Gastrocnemius medialis (tissue), 4 donors: ENCODE data around the gene TDRD12. TPM values are rescaled to one million over a fixed set of nuclear protein-coding genes. Genes with fewer than 3 reads are reported as not detected.

Experiments used
- ATAC-seq, 2 donors: fragments of 150-250 bp; one replicate each; pipeline ENCODE4 v1.9.1; 2016
- DNase-seq, 2 donors: peaks; one replicate each; pipeline ENCODE4 v3.0.0-alpha.2; 2019
- H3K27ac ChIP-seq, 4 donors: fragments of 200-600 bp; sonication (generic); 1 replicate in 1 of 4; 2 replicates in 3 of 4; pipeline ENCODE4 v1.5.1; 2016 to 2018; ENCODE audit warnings: mild to moderate bottlenecking in 2 of 4, moderate library complexity in 1 of 4
- H3K27me3 ChIP-seq, 3 donors: fragments of 200-600 bp; sonication (generic) in 2 of 3; 1 replicate in 1 of 3; 2 replicates in 2 of 3; pipeline versions ENCODE4 v1.5.1 to v1.6.0; 2016 to 2019; ENCODE audit warnings: mild to moderate bottlenecking in 1 of 3, moderate library complexity in 1 of 3
- H3K36me3 ChIP-seq, 2 donors: fragments of 200-600 bp; sonication (generic) in 1 of 2; one replicate each; pipeline ENCODE4 v1.5.1; 2017 to 2018
- H3K4me1 ChIP-seq, 2 donors: fragments of 200-600 bp; sonication (generic) in 1 of 2; one replicate each; pipeline ENCODE4 v1.5.1; 2016 to 2017; ENCODE audit warnings: mild to moderate bottlenecking in 2 of 2
- H3K4me3 ChIP-seq, 4 donors: fragments of 200-600 bp; sonication (generic) in 3 of 4; 1 replicate in 1 of 4; 2 replicates in 3 of 4; pipeline ENCODE4 v1.5.1; 2016 to 2019; ENCODE audit warnings: mild to moderate bottlenecking in 2 of 4
- H3K9me3 ChIP-seq, 3 donors: fragments of 200-600 bp; sonication (generic) in 2 of 3; 1 replicate in 1 of 3; 2 replicates in 2 of 3; pipeline ENCODE4 v1.5.1; 2016 to 2019
- POLR2A ChIP-seq, 2 donors: fragments of 450-650 bp; IDR thresholded peaks; one replicate each; pipeline ENCODE4 v1.6.1; 2017; ENCODE audit warnings: antibody characterized with exemption in 2 of 2, mild to moderate bottlenecking in 2 of 2, moderate library complexity in 2 of 2
- in situ Hi-C, 4 donors: fragments of 200-750 bp; cut with MboI; loops; one replicate each; pipeline versions ENCODE4 v1.15.0 to v1.8.0; 2017; ENCODE audit warnings: low sequenced_read_pairs in 4 of 4
- intact Hi-C: fragments of 100-400 bp; cut with DNase I; formaldehyde crosslinking; loops from one replicate; pipeline ENCODE4 v1.15.1; 2023; ENCODE audit warnings: low total_unique reads
- total RNA-seq, 4 donors: library from RNA; depleted of rRNA; stranded (reverse); fragments of >200 nt; gene quantifications; one replicate each; pipeline versions ENCODE4 v1.1.0 to v1.2.3, GENCODE V29; 2016
- TF ChIP-seq, protein P1 (sequence below), 5 experiments: fragments of 450-650 bp in 3 of 5; fragments of 200-600 bp in 2 of 5; sonication (generic) in 2 of 5; IDR thresholded peaks in 4 of 5; conservative IDR thresholded peaks in 1 of 5; 1 replicate in 4 of 5; 2 replicates in 1 of 5; pipeline ENCODE4 v1.5.1; 2016 to 2019; ENCODE audit warnings: antibody characterized with exemption in 5 of 5, mild to moderate bottlenecking in 3 of 5, moderate library complexity in 3 of 5

Gene TDRD12
- total RNA-seq, 4 donors from 2014 or later = 0.10 to 1.0 (median 0.37) TPM

DNA sequence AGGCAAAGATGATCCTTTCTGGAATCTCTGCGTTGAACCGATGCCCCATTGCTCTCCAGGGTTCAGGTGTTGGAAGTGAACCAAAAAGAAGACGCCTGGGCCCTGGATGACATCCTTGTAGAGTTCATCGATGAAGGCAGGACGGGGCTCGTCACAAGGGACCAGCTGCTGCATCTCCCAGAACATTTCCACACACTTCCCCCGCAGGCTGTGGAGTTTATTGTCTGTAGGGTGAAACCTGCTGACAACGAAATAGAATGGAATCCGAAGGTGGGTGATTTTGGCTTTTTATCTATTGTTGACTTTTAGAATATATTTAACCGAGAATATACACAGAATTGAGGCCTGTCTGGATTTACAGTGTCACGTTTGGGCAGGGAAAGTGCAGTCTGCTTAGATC lies 91.6 kb downstream of the TDRD12 start:
- no peak overlapping the region for H3K4me3 ChIP-seq
- ATAC-seq (no peak), DNase-seq (no peak)
- intact Hi-C loops = no loop called here
- no peaks in the 10 kb centered on the region for H3K36me3 ChIP-seq
- no peaks in the 10 kb centered on the region for H3K4me1 ChIP-seq
- TF ChIP-seq POLR2A (IDR thresholded peaks at IDR 0.05) = no peak
- TF ChIP-seq, protein P1, sequence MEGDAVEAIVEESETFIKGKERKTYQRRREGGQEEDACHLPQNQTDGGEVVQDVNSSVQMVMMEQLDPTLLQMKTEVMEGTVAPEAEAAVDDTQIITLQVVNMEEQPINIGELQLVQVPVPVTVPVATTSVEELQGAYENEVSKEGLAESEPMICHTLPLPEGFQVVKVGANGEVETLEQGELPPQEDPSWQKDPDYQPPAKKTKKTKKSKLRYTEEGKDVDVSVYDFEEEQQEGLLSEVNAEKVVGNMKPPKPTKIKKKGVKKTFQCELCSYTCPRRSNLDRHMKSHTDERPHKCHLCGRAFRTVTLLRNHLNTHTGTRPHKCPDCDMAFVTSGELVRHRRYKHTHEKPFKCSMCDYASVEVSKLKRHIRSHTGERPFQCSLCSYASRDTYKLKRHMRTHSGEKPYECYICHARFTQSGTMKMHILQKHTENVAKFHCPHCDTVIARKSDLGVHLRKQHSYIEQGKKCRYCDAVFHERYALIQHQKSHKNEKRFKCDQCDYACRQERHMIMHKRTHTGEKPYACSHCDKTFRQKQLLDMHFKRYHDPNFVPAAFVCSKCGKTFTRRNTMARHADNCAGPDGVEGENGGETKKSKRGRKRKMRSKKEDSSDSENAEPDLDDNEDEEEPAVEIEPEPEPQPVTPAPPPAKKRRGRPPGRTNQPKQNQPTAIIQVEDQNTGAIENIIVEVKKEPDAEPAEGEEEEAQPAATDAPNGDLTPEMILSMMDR (IDR thresholded peaks at IDR 0.05 in 4 of 5, conservative IDR thresholded peaks at IDR 0.05 in 1 of 5) = no peak
- peaks cover 0 to 3% (median 0%) of the 10 kb centered on the region in 3 donors for H3K27me3 ChIP-seq
- H3K9me3 ChIP-seq = no peaks in the 10 kb centered on the region
- in situ Hi-C loops = no loop called here
- no peak overlapping the region for H3K27ac ChIP-seq

DNA sequence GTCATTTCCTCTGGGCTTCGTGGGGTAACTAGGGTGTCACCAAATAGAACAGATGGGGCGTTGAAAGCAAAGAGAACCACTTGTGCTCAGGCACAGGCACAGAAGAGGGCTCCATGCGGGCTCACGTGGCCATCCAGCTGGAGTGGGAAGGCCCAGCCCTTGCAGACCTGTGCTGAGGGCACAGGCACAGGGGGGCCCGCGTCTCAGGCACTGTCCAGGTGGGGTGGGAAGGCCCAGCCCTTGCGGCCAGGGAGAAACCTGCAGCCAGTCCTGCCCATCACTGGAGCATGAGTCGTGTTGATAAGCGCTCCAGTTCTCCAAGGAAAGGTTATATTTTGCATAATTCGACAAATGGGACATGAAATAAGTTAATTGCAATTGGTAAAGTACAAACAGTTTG lies 92.5 kb downstream of the TDRD12 start:
- in situ Hi-C loops (no loop called here), intact Hi-C loops (no loop called here)
- TF ChIP-seq, protein P1 (IDR thresholded peaks at IDR 0.05 in 4 of 5, conservative IDR thresholded peaks at IDR 0.05 in 1 of 5) = no peak
- TF ChIP-seq POLR2A (IDR thresholded peaks at IDR 0.05) = no peak
- Histone ChIP-seq H3K4me1 (no peaks in the 10 kb centered on the region), H3K36me3 (no peaks in the 10 kb centered on the region), H3K4me3 (no peak overlapping the region), H3K27ac (no peak overlapping the region), H3K27me3 (peaks cover 0 to 3% (median 0%) of the 10 kb centered on the region in 3 donors), H3K9me3 (no peaks in the 10 kb centered on the region)
- DNase-seq (no peak), ATAC-seq (no peak)

DNA sequence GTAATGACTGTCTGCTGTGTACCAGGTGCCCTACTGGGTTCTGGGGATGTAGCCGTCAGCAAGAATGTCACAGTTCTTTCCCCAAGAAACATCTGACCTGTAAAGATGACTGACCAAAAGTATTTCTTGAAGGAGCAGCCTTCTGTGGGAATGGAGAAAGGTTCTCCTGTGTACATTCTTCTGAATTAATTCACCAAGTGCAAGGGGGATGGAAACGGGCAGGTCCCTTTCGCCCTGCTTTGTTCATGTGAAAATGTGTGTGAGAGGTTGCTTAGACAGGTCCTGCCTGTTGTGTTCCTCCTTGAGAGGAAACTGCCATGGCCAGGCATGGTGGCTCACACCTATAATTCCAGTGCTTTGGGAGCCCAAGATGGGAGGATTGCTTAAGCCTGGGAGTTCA lies 93.0 kb downstream of the TDRD12 start:
- intact Hi-C loops (no loop called here), in situ Hi-C loops (no loop called here)
- Histone ChIP-seq H3K36me3 (no peaks in the 10 kb centered on the region), H3K4me1 (no peaks in the 10 kb centered on the region), H3K27ac (no peak overlapping the region), H3K4me3 (no peak overlapping the region), H3K9me3 (no peaks in the 10 kb centered on the region), H3K27me3 (peaks cover 0 to 3% (median 0%) of the 10 kb centered on the region in 3 donors)
- ATAC-seq (no peak), DNase-seq (no peak)
- TF ChIP-seq, protein P1 (IDR thresholded peaks at IDR 0.05 in 4 of 5, conservative IDR thresholded peaks at IDR 0.05 in 1 of 5) = no peak
- TF ChIP-seq POLR2A (IDR thresholded peaks at IDR 0.05) = no peak

DNA sequence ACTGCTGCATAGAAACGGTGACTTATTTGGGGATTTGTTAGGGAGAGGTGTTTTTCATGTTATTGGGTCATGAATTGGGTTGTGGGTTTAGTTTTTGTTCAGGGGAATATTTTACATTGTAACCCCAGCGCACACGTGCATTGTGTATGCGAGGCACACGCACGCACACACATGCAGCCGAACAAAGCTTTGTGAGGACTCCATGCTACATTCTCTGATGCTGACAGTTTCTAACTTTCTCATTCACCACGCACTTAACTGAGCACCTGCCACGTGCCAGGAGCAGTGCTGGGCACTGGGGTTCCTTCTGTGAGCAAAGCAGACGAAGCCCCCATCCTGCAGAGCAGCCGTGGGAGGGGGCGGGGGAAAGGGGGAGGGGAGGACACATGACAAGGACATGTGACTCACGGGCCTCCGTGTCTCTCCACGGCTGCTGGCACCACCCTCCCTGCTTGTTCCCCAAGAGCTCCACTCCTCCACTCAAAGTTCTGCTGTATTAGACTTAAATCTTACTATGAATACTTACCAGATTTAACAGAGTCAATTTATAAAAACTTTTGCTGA lies 94.4 kb downstream of the TDRD12 start:
- H3K4me1 ChIP-seq = no peaks in the 10 kb centered on the region
- peaks cover 0 to 3% (median 0%) of the 10 kb centered on the region in 3 donors for H3K27me3 ChIP-seq
- H3K36me3 ChIP-seq = no peaks in the 10 kb centered on the region
- in situ Hi-C loops (no loop called here), intact Hi-C loops (no loop called here)
- no peaks in the 10 kb centered on the region for H3K9me3 ChIP-seq
- ATAC-seq = no peak
- no peak overlapping the region for H3K27ac ChIP-seq
- H3K4me3 ChIP-seq = no peak overlapping the region
- TF ChIP-seq, protein P1 (IDR thresholded peaks at IDR 0.05 in 4 of 5, conservative IDR thresholded peaks at IDR 0.05 in 1 of 5) = no peak
- no peak for TF ChIP-seq POLR2A (IDR thresholded peaks at IDR 0.05)
- DNase-seq = no peak

DNA sequence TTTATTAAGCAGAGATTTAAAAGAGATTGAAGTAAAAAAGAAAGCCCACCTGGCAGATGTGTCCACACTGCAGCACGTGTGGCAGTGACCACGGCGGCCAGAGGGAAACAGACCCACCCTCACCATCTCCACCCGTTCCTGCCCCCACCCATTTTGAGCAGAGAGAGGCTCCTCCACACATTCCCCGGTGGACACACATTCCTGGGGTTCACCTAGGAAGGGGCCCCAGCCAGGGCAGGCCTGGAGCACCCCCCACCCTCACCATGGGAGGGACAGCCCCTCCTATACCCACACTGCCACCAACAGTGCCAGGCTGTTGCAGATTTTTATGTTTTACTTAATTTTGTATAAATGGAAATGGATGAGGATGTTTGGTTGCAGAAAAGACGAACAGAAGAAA lies 95.1 kb downstream of the TDRD12 start:
- H3K4me3 ChIP-seq = no peak overlapping the region
- DNase-seq (no peak), ATAC-seq (no peak)
- H3K27ac ChIP-seq = no peak overlapping the region
- H3K27me3 ChIP-seq = peaks cover 0 to 3% (median 0%) of the 10 kb centered on the region in 3 donors
- no peak for TF ChIP-seq POLR2A (IDR thresholded peaks at IDR 0.05)
- TF ChIP-seq, protein P1 (IDR thresholded peaks at IDR 0.05 in 4 of 5, conservative IDR thresholded peaks at IDR 0.05 in 1 of 5) = no peak
- H3K36me3 ChIP-seq = no peaks in the 10 kb centered on the region
- H3K4me1 ChIP-seq = no peaks in the 10 kb centered on the region
- in situ Hi-C loops = no loop called here
- intact Hi-C loops = no loop called here
- no peaks in the 10 kb centered on the region for H3K9me3 ChIP-seq
